Mesenteric fat pad (tissue), 1 donor: Measurements from ENCODE around the gene ASB2. TPM values are rescaled to one million over a fixed set of nuclear protein-coding genes. Genes with fewer than 3 reads are reported as not detected.

Experiments used
- DNase-seq: peaks from one replicate; pipeline ENCODE4 v3.0.0-alpha.2; 2020; ENCODE audit warnings: low spot score
- total RNA-seq: library from RNA; stranded (reverse); fragmentation: NEBNext Ultra II Directional; extraction: Animal tissue kit (Norgen Biotek cat#: 25700); gene quantifications from one replicate; pipeline ENCODE4 v1.2.1, GENCODE V29; 2021
- donor health status: DM: yes; HTN: yes; CAD: no.

ASB2 gene
- total RNA-seq, 1 donor from 2014 or later: 1.2 TPM

DNA sequence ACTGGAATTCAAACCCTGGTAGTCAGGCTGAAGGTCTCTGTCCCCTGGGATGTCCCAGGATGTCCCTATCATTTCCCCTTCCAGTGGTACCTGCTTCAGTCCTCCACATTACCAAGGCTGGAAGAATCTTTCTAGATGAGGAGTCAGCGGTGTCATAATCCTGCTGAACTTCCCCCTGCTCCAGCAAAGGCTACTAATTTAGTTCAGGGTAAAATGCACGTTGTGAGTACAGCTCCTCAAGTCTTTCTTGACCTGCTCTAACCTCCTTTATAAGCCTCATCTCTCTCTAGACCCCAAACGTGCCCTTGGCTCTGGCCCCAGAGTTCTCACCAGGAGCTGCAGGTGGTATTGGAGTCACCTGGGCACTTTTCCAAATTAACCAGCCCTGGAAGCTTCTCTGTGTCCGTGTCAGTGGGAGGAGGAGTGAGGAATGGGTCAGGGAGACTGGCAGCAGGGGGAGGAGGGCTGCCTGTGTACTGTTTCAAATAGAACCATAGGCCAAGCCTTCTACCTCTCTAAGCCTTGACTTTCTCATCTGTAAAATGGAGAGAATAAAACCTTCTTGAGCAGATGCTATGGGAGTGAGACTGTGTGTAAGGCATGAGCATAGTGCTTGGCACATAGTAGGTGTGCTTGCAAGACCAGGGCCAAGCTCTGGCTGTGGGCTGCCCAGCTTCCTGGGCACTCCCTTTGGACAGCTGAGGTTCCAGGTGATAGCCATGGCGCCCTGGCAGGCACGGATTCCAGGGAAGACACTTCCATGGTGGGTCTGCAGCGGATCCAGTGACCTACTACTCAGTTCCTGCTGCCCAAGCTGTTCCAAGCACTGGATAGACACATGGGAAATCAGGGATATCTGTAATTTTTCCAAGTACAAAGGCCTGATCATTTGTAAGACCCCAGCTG is 24.5 kb downstream of the ASB2 start:
- DNase-seq: no peak

DNA sequence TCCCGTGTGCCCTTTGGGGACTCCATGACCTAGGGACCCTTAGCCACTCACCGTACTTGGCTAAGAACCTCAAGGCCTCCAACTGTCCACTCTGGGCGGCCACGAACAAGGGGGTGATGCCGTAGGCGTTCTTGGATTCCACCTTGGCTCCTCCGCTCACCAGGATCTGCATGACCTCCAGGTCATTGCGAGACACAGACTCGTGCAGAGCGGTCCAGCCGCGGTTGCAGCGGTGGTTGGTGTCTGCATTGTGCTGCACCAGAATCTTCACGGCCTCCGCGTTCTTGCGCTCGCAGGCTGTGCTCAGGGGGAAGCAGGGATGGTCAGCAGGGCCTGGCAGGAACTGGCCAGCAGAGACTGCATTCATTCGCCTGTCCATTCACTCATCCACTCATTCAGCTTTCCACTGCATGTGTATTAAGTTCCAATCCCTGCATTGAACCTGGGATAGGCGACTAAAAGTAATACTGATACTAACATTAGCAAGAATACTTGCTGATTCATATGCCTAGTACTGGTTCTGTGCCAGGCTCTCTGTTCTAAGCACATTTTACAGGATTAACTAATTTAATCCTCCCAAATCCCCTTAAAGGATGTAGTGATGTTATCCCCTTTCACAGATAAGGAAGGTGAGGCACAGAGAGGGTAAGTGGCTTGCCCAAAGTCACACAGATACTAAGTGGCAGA is 25.3 kb downstream of the ASB2 start:
- no peak for DNase-seq

DNA sequence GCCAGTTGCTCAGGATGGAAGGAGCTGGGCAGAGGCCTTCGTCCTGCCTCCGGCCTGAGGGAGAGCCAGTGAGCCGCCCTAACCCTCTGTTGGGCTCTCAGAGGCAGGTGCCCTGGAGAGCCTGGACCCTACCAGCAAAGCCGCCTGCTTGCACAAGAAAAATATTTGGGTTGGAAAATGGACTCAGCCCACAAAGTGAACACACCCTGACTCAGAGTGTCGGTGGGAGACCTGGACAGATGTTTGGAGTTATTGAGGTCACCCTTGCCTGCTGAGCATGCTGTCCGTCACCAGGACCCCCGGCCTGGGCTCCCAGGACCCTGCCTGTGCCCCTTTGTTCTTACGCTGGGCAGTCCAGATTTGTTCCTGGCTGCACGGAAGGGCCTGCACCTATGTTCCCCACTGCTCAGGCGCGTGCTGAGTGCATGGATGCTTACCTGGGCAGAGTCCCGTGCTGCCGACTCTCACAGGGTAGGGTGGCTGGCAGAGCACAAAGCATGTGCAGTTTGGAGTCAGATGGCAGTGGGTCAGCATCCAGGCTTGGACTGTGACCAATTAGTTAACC is 26.8 kb downstream of the ASB2 start:
- DNase-seq: no peak

DNA sequence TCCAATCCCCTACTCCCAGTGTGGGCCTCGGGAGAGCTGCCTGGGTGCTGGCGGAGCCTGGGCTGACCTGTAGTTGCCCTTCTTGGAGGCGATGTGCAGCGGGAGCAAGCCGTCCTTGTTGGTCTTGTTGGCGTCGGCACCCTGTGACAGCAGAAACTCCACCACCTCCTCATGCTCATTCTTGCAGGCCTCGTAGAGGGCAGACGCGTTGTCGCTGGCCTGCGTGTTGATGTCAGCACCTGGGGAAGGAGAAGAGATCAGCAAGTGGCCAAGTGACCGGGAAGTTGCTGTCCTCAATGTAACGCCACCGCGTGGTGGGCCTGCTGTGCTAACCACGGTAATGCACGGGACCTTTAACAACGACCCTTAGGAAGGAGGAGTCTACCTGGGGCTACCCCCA is 29.1 kb downstream of the ASB2 start:
- DNase-seq: no peak

DNA sequence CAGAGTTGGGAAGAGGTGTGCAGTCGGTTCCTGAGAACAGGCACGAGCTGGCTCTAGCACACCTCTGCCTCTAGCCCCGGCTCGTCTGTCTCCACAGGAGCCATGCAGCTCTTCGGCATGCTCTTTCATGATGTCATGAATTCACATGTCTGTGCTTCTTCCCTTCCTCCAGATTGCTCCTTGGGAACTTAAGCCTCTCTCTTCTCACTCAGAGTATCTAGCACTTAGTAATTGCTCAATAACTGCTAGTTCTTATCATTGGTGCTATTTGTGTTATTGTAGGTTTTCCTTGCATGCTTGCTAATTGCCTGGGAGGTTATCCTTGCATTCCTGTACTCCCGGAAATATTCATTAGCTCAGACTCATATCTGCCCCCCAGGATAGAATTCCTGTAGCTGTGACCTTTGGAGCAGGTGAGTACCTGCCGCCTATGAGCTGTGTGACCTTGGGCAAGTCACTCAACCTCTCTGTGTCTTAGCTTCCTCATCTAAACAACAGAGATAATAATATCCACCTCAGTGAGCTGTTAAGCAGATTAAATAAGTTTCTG is 29.8 kb downstream of the ASB2 start:
- no peak for DNase-seq

DNA sequence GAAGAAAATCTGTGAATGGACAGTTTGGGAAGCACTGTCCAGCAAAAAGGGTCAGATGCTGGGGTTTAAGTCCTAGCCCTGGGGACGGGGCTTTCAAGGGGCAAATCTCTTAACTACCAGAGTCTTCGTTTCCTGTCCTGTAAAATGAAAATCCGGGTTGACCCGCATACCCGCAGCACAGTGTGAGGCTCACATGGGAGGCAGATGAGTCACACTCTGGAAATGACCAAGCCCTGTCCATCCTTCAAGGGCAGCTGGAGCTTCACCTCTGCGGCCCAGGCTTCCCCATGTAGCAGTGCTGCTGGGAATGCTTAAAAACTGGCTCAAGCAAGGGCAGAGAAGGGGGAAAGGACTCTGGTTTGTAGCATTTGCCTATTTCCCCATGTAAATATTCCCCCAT is 30.3 kb downstream of the ASB2 start:
- DNase-seq: no peak

DNA sequence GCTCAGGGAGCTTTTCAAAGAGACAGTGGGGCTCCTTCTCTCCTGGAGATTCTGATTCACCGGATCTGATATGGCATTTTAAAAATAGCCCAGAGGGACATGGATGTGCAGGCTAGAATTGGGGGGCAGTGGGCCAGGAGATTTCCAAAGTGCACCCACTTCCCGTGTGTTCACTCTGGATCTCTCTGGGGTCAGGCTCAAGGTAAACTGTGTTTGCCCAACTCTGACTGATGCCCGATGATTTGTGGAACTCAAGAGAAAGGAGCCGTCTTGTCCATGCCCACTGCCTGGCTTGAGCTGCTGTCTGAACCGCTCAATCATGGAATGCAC is 31.3 kb downstream of the ASB2 start:
- DNase-seq: no peak

DNA sequence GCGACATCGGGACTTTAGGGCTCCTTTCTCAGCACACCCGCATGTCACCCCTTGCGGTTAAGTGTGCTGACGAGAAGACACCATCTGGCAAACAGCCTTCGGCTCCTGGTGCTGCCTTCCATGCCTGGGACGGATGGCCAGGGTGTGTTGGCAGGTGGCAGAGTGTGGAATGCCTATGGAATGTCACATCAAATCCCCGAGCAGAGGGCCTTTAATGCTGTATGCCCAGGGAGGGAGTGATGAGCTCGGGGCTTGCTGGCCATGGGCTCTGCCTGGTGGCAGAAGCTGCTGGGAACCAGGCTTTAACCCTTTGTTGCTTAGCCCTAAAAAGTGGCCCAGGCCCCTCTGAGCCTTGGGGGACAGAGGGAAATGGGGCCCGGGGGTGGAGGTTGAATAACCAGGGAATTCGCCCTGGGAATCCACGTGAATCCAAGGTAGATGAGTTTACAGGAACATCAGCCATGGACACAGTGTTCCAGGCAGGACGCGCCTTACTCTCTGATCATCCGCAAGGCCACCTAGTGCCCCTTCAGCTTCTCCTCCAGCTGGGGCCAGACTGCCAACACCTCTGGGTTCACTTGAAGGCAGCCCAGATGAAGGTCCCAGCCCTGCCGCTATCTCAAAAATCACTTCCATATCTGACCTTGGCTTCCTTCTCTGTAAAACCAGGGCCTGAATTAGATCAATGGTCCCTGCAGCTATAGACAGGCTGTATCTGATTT is 31.9 kb downstream of the ASB2 start:
- DNase-seq: no peak

DNA sequence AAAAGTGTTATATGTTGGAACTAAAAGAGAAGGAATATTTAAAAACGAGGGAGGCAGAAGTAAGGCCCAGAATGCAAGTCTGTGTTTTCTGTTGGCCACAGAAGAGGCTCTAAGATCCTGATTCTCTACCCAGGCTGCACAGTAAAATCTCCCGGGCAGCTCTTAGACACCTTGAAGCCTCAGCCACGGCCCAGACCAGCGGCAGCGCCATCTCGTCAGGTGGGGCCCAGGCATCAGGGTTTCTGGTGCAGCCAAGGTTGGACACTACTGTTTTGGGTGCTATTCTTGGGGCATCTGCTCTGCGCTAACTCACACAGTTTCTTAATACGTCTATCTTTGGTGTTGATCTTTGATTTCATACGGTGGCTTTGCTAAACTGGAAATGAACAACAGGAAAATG is 32.4 kb downstream of the ASB2 start:
- DNase-seq: no peak

DNA sequence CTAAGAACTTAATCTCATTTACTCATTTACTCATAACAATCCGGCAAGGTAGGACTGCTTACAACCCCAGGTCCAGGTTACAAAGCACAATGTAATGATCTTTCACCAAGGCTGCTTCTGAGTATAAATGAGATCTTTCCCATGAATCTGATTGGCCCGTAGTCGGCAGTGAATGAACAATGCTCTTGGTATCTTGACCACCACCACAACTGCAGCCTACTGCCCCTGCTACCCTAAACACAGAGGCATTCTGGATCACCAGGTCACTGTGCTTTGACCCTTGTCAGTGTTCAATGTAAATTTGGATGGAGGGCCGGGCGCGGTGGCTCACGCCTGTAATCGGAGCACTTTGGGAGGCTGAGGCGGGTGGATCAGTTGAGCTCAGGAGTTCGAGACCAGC is 33.3 kb downstream of the ASB2 start:
- no peak for DNase-seq

DNA sequence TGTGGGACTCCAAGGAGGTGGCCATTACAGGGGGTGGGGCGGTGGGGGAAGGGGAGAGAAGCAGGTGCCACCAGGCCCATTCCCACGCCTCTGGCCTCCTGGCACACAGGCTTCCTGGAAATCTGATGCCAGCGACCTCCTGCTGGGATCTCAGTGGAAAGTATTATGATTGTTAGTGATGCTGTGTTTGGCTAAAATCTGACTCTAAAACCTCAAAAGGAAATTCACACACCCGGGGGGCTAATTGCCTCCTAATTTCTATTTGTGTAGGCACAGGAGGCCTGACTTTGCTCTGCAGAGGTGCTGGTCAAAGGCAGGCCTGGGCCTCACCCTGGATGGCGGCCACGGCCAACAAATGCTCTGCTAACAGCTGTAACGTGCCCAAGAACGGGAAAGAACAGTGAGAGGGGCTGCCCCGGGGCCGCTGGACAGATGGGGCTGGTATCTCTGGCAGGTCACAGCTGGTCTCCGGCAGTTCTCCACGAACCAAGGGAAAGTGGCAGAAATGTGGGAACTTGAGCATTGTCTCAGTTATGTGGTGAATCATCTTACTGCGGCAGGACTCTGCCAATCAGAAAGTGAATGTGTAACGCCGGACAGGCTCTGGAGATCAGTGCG is 35.0 kb downstream of the ASB2 start:
- DNase-seq: no peak

DNA sequence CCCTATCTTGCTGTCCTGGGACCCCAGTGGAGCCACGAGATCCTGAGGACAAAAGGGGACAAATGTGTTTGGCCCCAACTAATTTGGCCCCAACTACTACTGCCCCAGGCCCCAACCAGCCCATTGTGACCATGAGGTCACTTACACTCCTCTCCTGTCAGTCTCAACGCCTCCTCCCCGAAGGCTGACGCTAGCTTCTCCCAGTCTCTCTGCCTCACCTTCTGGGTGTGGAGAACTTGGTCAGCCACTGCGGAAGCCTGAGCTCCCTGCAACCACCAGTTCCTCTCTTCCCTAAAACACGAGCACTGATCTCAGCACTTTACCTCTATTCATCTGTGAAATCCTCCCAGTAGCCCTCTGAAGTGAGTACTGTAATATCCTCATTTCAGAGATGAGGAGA is 35.9 kb downstream of the ASB2 start:
- DNase-seq: no peak

DNA sequence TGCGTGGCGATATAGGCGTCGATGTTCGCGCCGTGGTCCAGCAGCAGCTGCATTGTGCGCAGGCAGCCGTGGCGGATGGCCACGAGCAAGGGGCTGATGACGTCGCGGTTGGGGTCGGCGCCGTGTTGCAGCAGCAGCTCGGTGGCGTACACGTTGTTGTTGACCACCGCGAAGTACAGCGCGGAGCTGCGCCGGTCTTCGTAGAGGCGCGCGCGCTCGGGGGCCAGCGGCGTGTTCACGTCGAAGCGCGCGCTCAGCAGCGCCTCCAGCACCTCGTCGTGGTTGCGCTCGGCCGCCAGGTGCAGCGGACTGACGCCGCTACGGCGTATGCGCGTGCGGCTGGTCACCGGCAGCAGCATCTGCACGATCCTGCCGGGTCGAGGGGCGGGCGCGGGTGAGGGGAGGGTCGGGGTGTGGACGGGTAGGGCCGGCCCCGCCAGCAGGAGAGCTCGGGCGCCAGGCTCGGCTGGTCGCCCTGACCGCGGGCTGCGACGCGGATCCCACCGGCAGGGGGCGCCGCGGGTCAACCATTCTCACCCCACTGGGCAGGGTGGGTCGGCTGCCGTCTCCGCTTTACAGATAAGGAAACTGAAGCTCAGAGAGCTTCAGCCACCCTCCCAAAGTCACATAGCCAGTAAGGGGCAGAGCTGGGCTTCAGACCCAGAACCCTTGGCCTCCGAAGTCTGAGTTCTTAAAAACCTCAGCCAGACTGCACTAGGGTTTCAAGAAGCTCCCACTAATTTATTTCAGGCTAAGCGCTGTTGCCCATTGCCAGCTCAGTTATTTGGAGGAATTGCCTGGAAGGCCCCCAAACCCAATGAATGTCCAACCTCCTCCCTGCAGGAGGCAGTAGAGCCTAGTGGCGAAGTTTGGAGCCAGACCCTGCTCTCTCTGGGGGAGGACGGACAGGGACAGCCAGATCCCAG is 36.8 kb downstream of the ASB2 start:
- DNase-seq: no peak

DNA sequence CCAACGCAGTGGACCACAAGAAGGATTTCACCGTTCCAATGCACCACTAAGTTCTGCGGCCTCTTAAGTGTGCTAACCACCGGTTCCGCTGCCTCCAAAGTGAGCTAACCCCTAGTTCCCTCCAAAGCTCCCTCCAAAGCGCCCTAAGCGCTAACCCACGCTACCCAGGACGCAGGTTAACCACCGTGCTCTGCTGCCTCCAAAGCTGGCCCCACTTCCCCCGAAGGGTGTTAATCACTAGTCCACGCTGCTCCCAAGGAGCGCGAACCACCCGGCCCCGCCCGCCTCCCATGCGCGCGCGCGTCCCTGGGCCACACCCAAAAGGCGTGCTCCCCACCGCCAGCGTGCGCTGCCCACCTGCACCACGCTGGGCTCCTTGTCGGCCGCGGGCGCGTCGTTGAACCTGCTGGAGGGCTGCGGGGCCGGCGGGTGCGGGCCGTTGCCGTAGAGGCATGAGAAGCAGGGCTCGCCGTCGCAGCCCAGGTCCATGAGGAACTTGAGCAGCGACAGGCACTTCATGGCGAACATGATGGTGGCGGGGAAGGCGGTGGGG is 37.5 kb downstream of the ASB2 start:
- no peak for DNase-seq

DNA sequence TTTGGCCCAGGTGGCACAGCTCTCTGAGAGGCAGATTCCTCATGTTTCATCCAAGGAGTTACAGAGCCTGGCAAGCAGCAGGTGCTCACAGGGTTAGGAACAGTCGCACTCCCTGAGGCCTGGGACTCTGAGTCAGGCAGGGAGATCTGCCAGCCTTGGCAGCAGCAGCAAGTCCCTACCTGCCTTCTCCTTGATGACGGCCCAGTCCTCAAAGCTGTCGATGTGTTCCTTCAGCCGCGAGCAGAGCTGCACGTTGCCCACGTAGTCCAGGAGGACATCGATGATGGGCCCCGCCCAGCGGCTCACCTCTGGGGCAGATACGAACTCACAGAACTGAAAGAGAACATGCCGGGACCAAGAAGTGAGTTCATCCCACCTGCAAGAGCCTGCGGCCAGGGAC is 38.9 kb downstream of the ASB2 start:
- DNase-seq: no peak

DNA sequence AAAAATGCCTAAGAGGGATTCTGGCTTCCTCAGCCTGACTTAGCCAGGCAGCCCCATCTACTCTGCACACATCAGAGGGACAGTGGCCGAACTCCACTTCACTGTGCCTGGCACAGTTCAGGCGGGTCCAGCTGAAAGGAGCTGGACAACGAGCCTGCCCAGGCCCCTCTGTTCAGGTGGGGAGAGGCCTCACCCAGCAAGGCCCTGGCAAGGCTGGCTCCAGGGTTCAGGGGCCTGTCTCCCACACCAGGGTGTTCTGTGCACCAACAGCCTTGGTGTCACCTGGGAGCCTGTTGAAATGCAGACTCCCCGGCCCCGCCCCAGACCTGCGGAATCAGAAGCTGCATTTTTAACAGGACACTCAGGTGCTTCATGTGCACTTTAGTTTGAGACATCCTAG is 39.4 kb downstream of the ASB2 start:
- DNase-seq: no peak

DNA sequence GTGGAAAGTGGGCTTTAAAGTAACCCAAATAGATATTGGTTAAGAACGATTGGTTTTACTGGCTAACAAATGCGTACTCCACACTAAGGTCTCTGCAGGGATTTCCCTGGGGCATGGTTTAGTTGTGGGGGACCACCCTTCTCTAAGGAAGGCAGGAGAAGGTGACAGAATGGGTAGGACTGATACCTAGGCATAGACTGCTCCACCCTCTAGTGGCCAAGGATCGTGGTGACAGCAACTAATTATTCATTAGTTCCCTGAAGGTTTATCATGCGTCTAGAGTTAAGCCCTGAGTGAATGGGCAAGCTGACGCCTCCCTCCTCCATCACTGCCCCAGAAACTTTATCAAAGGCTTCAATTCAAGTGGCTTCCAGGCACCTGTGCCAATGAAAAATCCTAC is 40.1 kb downstream of the ASB2 start:
- no peak for DNase-seq

DNA sequence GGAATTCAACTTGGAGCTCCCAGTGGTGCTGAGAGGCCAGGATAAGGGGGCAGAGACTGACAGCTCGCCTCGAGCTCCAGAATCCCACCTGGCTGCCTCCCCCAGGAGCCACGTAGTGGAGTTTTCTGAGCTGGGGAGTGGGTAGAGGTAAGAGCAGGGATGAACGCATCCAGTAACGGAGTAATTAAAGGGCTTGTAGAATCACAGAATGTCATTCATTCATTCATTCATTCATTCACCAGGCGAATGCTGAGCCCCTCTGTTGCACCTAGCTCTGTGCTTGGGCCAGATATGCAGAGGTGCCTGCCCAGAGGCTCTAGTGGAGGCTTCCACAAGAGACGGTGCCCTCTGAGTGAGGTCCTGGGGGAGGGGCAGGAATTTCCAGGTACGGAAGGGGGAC is 41.2 kb downstream of the ASB2 start:
- no peak for DNase-seq

DNA sequence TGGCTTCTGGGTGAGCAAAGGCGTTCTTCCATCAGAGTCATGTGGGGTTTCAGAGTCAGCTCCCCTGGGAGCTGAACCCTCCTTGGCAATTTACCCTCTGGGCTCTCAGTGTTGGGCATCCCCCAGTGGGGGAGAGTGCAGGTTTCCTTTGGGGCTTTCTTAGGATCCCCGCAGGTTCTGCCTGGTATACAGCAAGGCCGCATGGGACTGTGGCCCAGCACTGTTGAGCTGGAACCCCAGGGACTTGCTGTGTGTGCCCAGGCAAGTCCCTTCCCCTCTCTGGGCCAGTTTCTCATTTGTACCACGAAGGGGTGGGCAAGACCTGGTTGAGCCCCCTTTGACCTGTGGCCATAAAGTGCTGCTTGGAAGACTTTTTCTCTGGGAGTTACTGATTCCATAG is 43.7 kb downstream of the ASB2 start:
- DNase-seq: no peak

DNA sequence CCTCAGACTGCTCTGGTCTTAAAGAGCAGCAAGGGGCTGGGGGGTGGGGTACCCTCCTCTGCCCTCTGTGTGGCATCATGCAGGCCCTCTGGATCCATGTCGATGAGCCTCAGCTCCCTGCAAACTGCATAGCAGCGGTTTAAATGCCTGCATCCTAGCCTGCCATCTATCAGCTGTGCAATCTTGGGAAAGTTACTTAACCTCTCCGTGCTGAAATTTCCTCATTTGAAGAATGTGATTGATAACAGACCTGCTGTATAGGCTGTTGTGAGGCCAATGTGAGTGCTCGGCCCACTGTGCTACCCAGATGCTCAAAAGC is 45.4 kb downstream of the ASB2 start:
- no peak for DNase-seq
